Common myeloid progenitor, CD34-positive (primary cell): ENCODE data around the gene TENM3.

ENCODE experiments used
- CTCF ChIA-PET: fragments of 350-600 bp; sonication (Branson Sonifier 250); formaldehyde crosslinking; loops from one replicate; lab custom pipeline; 2021; ENCODE audit warnings: antibody characterized with exemption; lab: Charles Lee
- POLR2A ChIA-PET: fragments of 350-600 bp; sonication (Branson Sonifier 250); formaldehyde crosslinking; loops from one replicate; lab custom pipeline; 2021; ENCODE audit warnings: antibody characterized with exemption; lab: Charles Lee
- DNase-seq, 3 donors: peaks; one replicate each; pipeline versions ENCODE4 v3.0.0 to v3.0.0-alpha.2; 2013
- H3K27ac ChIP-seq, 2 experiments: 1 replicate in 1 of 2; 2 replicates in 1 of 2; pipeline ENCODE4 v1.7.0; 2013; ENCODE audit warnings: inconsistent platforms in 2 of 2, low read length in 2 of 2, mild to moderate bottlenecking in 2 of 2, low read depth in 1 of 2, moderate library complexity in 1 of 2; ENCODE audit not compliant: severe bottlenecking in 2 of 2, insufficient read depth in 1 of 2, poor library complexity in 1 of 2
- H3K27me3 ChIP-seq, 5 experiments: replicated peaks in 2 of 5; 1 replicate in 3 of 5; 2 replicates in 2 of 5; pipeline versions ENCODE4 v1.6.1 to v1.7.0; 2013; ENCODE audit warnings: low read length in 4 of 5, mild to moderate bottlenecking in 2 of 5, moderate library complexity in 2 of 5, inconsistent platforms in 1 of 5; ENCODE audit not compliant: insufficient read depth in 5 of 5, control insufficient read depth in 4 of 5
- H3K36me3 ChIP-seq, 4 experiments: 1 replicate in 2 of 4; 2 replicates in 2 of 4; pipeline versions ENCODE4 v1.6.1 to v1.7.0; 2013; ENCODE audit warnings: low read length in 3 of 4, control low read depth in 1 of 4, mild to moderate bottlenecking in 1 of 4; ENCODE audit not compliant: control insufficient read depth in 4 of 4, insufficient read depth in 4 of 4
- H3K4me1 ChIP-seq, 4 experiments: 1 replicate in 3 of 4; 2 replicates in 1 of 4; pipeline versions ENCODE4 v1.6.1 to v1.7.1; 2013; ENCODE audit warnings: low read length in 3 of 4, mild to moderate bottlenecking in 3 of 4, control low read depth in 1 of 4, inconsistent platforms in 1 of 4, moderate library complexity in 1 of 4; ENCODE audit not compliant: control insufficient read depth in 4 of 4, insufficient read depth in 4 of 4; ENCODE audit errors: control extremely low read depth in 1 of 4
- H3K4me3 ChIP-seq, 7 experiments: 1 replicate in 4 of 7; 2 replicates in 3 of 7; pipeline versions ENCODE4 v1.5.1 to v1.7.0; 2013; ENCODE audit warnings: mild to moderate bottlenecking in 7 of 7, low read length in 6 of 7, moderate library complexity in 6 of 7, inconsistent platforms in 2 of 7, low read depth in 2 of 7, control low read depth in 1 of 7; ENCODE audit not compliant: insufficient read depth in 4 of 7, control insufficient read depth in 1 of 7; ENCODE audit errors: extremely low read depth in 1 of 7
- H3K9me3 ChIP-seq, 5 experiments: 1 replicate in 4 of 5; 2 replicates in 1 of 5; pipeline versions ENCODE4 v1.6.1 to v1.7.1; 2013; ENCODE audit warnings: low read length in 4 of 5, mild to moderate bottlenecking in 2 of 5, inconsistent platforms in 1 of 5, low read depth in 1 of 5, moderate library complexity in 1 of 5; ENCODE audit not compliant: control insufficient read depth in 4 of 5, insufficient read depth in 2 of 5; ENCODE audit errors: control extremely low read depth in 1 of 5
- WGBS: methylation state at CpG from one replicate; pipeline ENCODE4 v1.1.5; 2013; ENCODE audit not compliant: insufficient coverage; 5-methylcytosine and 5-hydroxymethylcytosine counted together

TENM3 gene

DNA sequence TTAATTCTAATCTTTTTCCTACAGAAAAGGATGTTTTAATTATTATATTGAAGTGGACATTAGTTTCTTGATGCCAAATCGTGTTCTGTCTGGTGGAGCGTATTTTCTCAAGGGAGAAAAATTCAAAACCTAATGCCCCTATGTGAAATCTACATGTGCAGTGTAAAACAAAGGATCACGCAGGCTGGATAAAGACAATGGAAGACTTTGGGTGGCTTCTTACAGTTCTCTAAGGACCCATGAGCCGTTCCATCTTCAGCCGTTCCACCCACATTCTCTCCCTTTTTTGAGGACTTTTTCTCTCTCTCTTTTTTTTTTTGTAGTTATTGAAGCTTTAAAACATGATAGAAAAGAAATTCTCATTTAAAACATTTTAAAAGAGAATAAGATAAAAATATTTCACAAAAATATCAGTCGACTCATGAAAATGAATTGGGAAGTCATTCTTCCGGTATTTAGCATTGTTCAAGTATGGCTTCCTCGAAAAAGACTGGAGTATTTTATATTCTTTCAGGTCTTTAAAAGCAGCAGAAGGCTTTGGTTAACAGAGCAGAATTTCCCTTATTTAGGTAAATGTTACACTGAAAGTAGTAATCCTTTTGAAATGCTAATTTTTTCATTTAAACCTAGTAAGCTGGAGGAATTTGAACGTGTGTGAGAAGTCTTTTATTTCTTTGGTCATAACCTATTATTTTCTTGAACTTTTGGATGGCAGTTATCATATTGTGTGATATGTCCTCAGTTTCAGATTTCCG is 11.0 kb downstream of the TENM3 start:
- H3K27ac ChIP-seq: no peak overlapping the region
- CTCF ChIA-PET: no interaction called here
- H3K36me3 ChIP-seq: no peaks in the 10 kb centered on the region
- 90% methylated on average over 2 of the region's 10 CpGs for WGBS
- no peak overlapping the region for H3K4me3 ChIP-seq
- H3K9me3 ChIP-seq: no peaks in the 10 kb centered on the region
- DNase-seq: no peak
- no peaks in the 10 kb centered on the region for H3K27me3 ChIP-seq
- POLR2A ChIA-PET: no interaction called here
- no peaks in the 10 kb centered on the region for H3K4me1 ChIP-seq

DNA sequence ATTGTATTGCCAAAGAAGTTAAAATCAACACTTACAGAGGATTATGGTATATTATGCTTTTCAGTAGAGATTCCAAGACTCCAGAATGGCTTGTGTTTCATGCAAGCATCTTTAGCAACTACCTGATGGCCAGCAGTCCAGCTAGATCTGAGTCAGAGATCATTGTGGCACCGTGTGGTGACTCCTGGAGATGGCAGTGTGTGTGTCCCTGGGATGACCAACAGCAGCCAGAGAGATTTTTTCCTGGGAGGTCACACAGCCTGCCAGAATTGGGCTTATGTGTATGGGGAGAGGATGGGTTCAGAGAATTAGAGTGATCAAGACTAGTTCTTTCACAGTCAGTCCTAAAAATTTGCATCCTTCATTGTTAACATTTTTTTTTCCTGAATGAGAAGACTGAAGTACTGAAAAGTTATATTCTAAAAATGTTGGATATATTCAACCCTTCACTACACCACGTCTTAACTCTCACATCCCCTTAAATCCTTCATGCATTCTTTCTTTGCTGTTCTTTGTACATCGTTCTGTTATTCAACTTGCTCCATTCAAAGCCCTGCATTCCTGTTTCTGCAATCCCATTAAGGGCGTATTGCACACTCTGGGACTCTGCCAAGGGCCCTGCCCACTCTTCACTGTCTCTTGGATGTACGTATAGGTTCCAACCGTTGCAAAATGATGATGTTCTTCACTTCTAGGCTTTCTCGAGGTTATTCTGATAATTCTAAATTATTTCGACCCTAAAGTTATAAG is 12.4 kb downstream of the TENM3 start:
- ChIA-PET CTCF (no interaction called here), POLR2A (no interaction called here)
- Histone ChIP-seq H3K27ac (no peak overlapping the region), H3K4me3 (no peak overlapping the region), H3K4me1 (no peaks in the 10 kb centered on the region), H3K36me3 (no peaks in the 10 kb centered on the region), H3K9me3 (no peaks in the 10 kb centered on the region), H3K27me3 (no peaks in the 10 kb centered on the region)
- 78% methylated on average over 6 of the region's 8 CpGs for WGBS
- DNase-seq: no peak

GRCh38 chr4:182257016-182257415 is 13.8 kb downstream of the TENM3 start:
- Histone ChIP-seq H3K4me3 (no peak overlapping the region), H3K27me3 (no peaks in the 10 kb centered on the region), H3K27ac (no peak overlapping the region), H3K4me1 (no peaks in the 10 kb centered on the region), H3K9me3 (no peaks in the 10 kb centered on the region), H3K36me3 (no peaks in the 10 kb centered on the region)
- ChIA-PET CTCF (no interaction called here), POLR2A (no interaction called here)
- 64% methylated on average over 3 of the region's 3 CpGs for WGBS
- no peak for DNase-seq

DNA sequence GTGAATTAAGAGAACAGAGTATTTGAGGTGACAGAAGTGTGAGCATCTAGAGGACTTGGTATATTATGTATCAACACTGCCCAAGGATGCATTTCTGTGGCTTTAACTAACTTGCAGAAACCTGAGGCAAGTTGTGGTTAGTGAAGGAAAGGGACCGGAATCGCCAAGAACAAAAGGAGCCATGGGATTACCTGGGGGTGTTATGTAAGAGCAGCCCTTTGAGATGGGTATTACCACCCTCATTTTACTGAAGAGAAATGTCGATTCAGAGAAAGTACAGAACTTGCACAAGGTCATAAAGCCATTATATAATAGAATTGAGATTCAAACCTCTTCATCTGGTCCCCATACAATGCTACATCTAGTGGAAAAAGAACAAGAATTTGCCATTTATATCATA is 14.3 kb downstream of the TENM3 start:
- Histone ChIP-seq H3K9me3 (no peaks in the 10 kb centered on the region), H3K27me3 (no peaks in the 10 kb centered on the region), H3K4me1 (no peaks in the 10 kb centered on the region), H3K4me3 (no peak overlapping the region), H3K27ac (no peak overlapping the region), H3K36me3 (no peaks in the 10 kb centered on the region)
- no peak for DNase-seq
- WGBS: 83% methylated on average over 2 of the region's 3 CpGs
- ChIA-PET CTCF (no interaction called here), POLR2A (no interaction called here)

GRCh38 chr4:182258441-182259000 is 15.3 kb downstream of the TENM3 start:
- Histone ChIP-seq H3K4me3 (no peak overlapping the region), H3K27ac (no peak overlapping the region), H3K27me3 (no peaks in the 10 kb centered on the region), H3K36me3 (no peaks in the 10 kb centered on the region), H3K9me3 (no peaks in the 10 kb centered on the region), H3K4me1 (no peaks in the 10 kb centered on the region)
- WGBS: no CpG with 5 or more reads among the region's 4 CpGs
- DNase-seq: no peak
- ChIA-PET CTCF (no interaction called here), POLR2A (no interaction called here)

- ChIA-PET CTCF (no interaction called here), POLR2A (no interaction called here)
- Histone ChIP-seq H3K36me3 (no peaks in the 10 kb centered on the region), H3K4me3 (no peak overlapping the region), H3K27me3 (no peaks in the 10 kb centered on the region), H3K4me1 (no peaks in the 10 kb centered on the region), H3K9me3 (no peaks in the 10 kb centered on the region), H3K27ac (no peak overlapping the region)
- 94% methylated on average over 6 of the region's 8 CpGs for WGBS
- DNase-seq: no peak
These were observed 18.5 kb downstream of the TENM3 start for GRCh38 chr4:182261651-182262223.

DNA sequence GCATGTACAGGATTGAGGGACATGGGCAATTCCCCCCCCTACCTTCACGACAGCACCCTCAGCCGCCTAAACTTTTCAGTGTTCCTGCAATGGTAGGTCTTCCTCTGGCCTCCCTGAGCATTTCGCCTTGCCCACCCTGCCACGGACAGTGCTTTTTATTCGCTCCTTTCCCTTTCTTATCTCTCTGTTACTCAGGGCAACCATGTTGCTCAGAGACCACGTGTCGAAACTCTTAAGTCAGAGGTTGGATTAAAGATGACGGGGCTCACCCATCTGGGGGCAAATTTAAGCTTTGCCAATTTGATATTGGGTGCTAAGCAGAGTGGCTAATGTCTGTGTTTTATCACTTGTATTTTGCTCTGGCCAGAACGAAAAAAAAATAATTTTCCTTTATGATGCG is 20.4 kb downstream of the TENM3 start:
- Histone ChIP-seq H3K27me3 (no peaks in the 10 kb centered on the region), H3K4me1 (no peaks in the 10 kb centered on the region), H3K36me3 (no peaks in the 10 kb centered on the region), H3K4me3 (no peak overlapping the region), H3K27ac (no peak overlapping the region), H3K9me3 (peaks cover 0 to 4% (median 0%) of the 10 kb centered on the region in 5 experiments)
- 98% methylated on average over 10 of the region's 10 CpGs for WGBS
- POLR2A ChIA-PET: no interaction called here
- CTCF ChIA-PET: no interaction called here
- DNase-seq: no peak
